DOHH2 (cell line): Measurements from ENCODE around the gene EIF2AK2.

Experiments
- CTCF ChIP-seq: fragments of 200-600 bp; sonication (generic); IDR thresholded peaks from one replicate; pipeline ENCODE4 v1.5.1; 2014; ENCODE audit warnings: antibody characterized with exemption, mild to moderate bottlenecking, low read depth, low read length; ENCODE audit not compliant: poor library complexity, severe bottlenecking
- EZH2phosphoT487 ChIP-seq: fragments of 200-600 bp; sonication (generic); IDR thresholded peaks from 2 replicates; pipeline ENCODE4 v1.6.1; 2017; ENCODE audit warnings: borderline replicate concordance, mild to moderate bottlenecking, antibody characterized with exemption, low read length, moderate library complexity, mixed read lengths

DNA sequence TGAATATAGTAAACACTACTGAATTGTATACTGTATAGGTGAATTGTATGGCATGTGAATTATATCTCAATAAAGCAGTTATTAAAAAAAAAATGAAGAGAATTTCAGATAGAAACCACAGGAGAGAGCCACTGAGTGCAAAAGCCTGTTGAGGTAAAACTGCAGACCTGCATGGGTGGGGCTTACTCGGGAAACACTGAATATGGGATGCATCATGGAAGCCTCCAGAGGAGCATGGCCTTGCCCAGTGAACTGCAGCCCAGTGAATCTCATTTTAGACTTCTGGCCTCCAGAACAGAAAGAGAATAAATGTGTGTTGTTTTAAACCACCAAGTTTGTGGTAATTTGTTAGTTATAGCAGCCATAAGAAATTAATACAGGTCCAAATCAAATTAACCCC is 56.7 kb downstream of the EIF2AK2 start:
- TF ChIP-seq CTCF = no peak
- no peak for TF ChIP-seq EZH2phosphoT487
